Kidney epithelial cell (primary cell): ENCODE results near the gene NEK3. TPM values are rescaled to one million over a fixed set of nuclear protein-coding genes. Genes with fewer than 3 reads are reported as not detected.
A peak's percentile ranks its signal among the peaks of the same experiment; 100 is the strongest.

Experiments
- DNase-seq: peaks from one replicate; pipeline ENCODE4 v3.0.0-alpha.2; 2010; ENCODE audit warnings: low read depth
- H3K27me3 ChIP-seq: 2 replicates; pipeline ENCODE4 v1.6.0; 2011; ENCODE audit warnings: low read length; ENCODE audit not compliant: control insufficient read depth, insufficient read depth
- H3K36me3 ChIP-seq: 2 replicates; pipeline ENCODE4 v1.5.1; 2011; ENCODE audit warnings: low read length; ENCODE audit not compliant: control insufficient read depth, insufficient read depth
- H3K4me3 ChIP-seq: 2 replicates; pipeline ENCODE4 v1.5.1; 2011; ENCODE audit warnings: low read depth, mild to moderate bottlenecking, control low read depth, low read length
- CTCF ChIP-seq: IDR thresholded peaks from 2 replicates; pipeline ENCODE4 v1.5.1; 2011; ENCODE audit warnings: mild to moderate bottlenecking, moderate library complexity, low read length, control low read depth, inconsistent platforms; ENCODE audit not compliant: insufficient read depth, poor library complexity, severe bottlenecking
- total RNA-seq: library from RNA; depleted of rRNA; stranded (reverse); fragments of >200 nt; gene quantifications from 2 replicates; pipeline ENCODE4 v1.2.3, GENCODE V29; 2015

Gene NEK3
- total RNA-seq, 1 donor from 2014 or later = 9.9 TPM

- no peak for DNase-seq
- Histone ChIP-seq H3K27me3 (no peaks in the 10 kb centered on the region), H3K36me3 (peaks cover 1% of the 10 kb centered on the region), H3K4me3 (no peak overlapping the region)
- TF ChIP-seq CTCF = no peak
These were observed 22.6 kb downstream of the NEK3 start for GRCh38 chr13:52136763-52137162.

- no peaks in the 10 kb centered on the region for H3K36me3 ChIP-seq
- no peak for DNase-seq
- no peaks in the 10 kb centered on the region for H3K27me3 ChIP-seq
- no peak for TF ChIP-seq CTCF
- H3K4me3 ChIP-seq = no peak overlapping the region
These were observed 28.8 kb downstream of the NEK3 start for GRCh38 chr13:52130641-52131040.

- no peak for DNase-seq
These were observed 30.4 kb downstream of the NEK3 start, which contains the start of gene NEK5 for GRCh38 chr13:52128714-52129700. TSS of gene NEK5 (minus strand) at chr13:52129073. CDS start at chr13:52127482, 1,591 bp downstream.

GRCh38 chr13:52127783-52128702 is 31.4 kb downstream of the NEK3 start:
- H3K36me3 ChIP-seq = no peaks in the 10 kb centered on the region

More at GRCh38 chr13:52128714-52129700, 30.4 kb downstream of the NEK3 start, which contains the start of gene NEK5:
- H3K27me3 ChIP-seq = no peaks in the 10 kb centered on the region
- TF ChIP-seq CTCF = peak; percentile 54
- H3K4me3 ChIP-seq = peak within 1 kb of the TSS; percentile 70
- no peaks in the 10 kb centered on the region for H3K36me3 ChIP-seq

GRCh38 chr13:52127378-52127777 is 32.0 kb downstream of the NEK3 start:
- Histone ChIP-seq H3K27me3 (no peaks in the 10 kb centered on the region), H3K4me3 (no peak overlapping the region), H3K36me3 (no peaks in the 10 kb centered on the region)
- no peak for DNase-seq
- TF ChIP-seq CTCF = no peak

More at GRCh38 chr13:52127783-52128702, 31.4 kb downstream of the NEK3 start:
- no peak for DNase-seq
- Histone ChIP-seq H3K4me3 (peak overlapping the region; percentile 70), H3K27me3 (no peaks in the 10 kb centered on the region)
- TF ChIP-seq CTCF = peak; percentile 86
